ENCODE measurements around the gene TBX15.
"Not testable (repeated sequence)": the region's sequence is repeated elsewhere in the genome, so short reads cannot be mapped to it uniquely, and the experiment has no call there.

TBX15 gene

DNA sequence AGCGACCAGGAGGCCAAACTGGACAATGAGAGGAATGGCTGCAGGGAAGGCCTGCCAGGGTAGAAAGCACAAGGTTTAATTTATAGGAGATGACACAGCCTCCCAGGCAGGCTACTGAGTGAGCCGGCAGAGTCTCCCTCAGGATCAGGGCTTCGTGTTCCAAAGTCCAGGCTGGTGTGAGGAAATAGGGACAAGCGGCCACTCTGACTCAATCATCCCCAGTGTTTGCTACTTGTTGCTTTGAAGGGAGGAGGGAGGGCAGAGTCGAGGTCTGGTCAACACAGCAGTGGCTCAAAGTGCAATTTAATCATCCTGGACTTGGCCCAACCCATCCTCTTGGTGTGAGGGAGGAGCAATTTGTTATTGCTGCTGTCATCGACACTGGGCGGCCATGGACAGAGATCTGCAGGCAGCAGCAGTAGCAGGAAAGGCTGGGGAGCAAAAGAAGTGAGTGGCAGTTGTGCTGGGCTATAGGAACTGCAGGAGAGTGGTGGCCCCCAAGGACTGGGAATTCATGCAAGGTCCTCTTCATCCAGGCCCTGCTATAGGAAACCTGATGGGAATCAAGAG lies 27.5 kb downstream of the TBX15 start:
- DNase-seq (ENCODE audit: insufficient read length, low spot score) (no peak), FAIRE-seq (no peak)

DNA sequence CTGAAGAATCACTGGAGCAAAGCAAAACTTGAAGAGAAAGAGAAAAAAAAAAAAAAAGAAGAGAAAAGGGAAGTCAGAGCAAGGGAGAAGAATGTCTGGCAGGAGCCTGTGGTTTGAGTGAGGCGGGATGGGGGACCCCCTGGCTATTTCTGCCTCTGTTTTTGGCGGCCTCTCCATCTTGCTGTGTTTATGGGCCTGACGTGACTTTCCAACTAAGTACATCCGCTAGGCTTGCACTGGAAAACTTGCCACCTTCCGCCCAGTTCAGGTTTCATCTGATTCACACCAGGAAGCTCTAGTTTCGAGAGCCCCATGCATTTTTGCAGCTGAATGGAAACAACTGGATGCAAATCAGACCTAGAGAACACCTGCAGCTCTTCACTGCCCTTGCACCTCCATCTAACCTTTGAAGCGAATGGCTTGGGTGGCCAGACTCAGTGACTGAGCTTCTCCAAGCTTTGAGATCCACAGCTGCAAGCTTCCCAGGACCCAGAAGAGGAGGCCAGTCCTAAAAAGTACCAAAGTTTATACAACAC lies 28.0 kb downstream of the TBX15 start:
- FAIRE-seq = no peak
- no peak for DNase-seq (ENCODE audit: insufficient read length, low spot score)

DNA sequence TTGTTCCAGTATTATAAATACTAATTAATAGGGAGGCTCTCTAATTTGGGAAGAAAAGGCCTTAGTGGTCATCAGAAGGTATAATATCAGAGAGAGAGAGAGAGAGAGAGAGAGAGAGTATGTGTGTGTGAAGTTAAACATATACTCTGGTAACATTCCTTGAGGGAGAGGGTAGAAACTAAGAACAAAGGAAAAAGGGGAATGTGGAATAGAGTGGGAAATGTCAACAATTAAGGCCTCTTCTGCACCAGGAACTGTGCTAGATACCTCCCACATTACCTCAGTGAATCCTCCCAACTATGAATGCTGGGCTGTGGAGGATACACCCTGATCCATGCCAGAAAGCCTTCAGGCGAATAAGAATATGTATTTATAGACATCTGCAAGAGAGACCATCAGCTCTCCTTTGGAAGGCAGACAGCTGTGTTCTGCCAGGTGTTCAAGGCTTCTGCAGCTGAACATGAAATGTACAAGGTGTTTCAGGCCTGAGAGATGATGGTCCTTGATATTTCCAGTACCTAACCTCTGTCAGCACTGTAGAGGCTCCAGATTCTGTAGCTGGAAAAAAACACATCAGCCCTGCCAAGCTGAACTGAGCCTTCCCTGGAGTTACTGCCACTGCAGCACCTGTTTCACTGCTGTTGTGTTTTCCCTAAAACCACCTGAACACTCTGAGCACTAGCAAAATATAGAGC lies 29.1 kb downstream of the TBX15 start:
- no peak for FAIRE-seq
- no peak for DNase-seq (ENCODE audit: insufficient read length, low spot score)

DNA sequence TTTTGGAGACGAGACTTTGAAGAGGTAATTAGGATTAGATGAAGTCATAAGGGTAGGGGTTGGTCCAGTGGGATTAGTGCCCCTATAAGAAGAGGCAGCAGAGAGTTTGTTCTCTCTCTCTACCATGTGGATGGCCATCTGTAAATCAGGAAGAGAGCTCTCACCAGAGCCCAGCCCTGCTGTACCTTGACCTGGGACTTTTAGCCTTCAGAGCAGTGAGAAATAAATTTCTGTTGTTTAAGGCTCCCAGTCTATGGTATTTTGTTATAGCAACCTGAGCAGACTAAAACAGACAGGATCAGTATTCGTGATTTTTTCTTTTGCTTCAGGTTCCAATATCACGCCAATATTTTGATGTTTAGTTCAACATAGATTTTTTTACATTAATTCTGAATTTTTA lies 30.0 kb downstream of the TBX15 start:
- DNase-seq (ENCODE audit: insufficient read length, low spot score) (no peak), FAIRE-seq (no peak)

DNA sequence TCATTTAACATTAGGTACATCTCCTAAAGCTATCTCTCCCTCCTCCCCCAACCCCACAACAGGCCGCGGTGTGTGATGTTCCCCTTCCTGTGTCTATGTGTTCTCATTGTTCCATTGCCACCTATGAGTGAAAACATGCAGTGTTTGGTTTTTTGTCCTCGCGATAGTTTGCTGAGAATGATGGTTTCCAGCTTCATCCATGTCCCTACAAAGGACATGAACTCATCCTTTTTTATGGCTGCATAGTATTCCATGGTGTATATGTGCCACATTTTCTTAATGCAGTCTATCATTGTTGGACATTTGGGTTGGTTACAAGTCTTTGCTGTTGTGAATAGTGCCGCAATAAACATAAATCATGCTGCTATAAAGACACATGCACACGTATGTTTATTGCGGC lies 30.6 kb downstream of the TBX15 start:
- not testable (repeated sequence) for DNase-seq (ENCODE audit: insufficient read length, low spot score); FAIRE-seq

DNA sequence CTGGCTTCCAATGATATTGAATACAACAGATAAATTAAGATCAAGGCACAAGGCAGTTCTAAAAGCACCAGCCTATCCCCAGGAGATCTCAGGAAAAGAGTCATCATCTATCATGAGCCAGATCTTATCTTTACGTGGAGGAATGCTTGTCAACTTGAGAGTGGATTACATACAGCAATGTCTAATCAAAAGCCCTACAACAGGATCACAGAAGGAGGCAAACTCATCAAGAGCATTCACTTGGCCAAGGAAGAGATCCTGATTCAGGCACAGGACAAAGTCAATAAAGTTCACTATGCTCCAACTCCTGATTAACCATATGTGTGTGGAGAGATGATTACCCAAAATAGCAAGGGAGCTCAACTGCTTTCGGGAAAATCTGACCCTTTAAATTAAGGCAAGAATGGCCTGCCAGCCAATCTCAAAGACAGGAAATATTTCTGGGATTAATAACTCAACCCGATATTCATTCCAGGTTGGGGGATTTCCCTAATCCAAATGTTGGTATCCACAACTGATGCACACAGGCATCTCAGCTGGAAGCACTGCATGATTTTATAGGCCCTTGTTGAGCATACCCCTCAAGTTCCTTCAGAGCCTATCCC lies 33.7 kb downstream of the TBX15 start:
- FAIRE-seq = no peak
- no peak for DNase-seq (ENCODE audit: insufficient read length, low spot score)

DNA sequence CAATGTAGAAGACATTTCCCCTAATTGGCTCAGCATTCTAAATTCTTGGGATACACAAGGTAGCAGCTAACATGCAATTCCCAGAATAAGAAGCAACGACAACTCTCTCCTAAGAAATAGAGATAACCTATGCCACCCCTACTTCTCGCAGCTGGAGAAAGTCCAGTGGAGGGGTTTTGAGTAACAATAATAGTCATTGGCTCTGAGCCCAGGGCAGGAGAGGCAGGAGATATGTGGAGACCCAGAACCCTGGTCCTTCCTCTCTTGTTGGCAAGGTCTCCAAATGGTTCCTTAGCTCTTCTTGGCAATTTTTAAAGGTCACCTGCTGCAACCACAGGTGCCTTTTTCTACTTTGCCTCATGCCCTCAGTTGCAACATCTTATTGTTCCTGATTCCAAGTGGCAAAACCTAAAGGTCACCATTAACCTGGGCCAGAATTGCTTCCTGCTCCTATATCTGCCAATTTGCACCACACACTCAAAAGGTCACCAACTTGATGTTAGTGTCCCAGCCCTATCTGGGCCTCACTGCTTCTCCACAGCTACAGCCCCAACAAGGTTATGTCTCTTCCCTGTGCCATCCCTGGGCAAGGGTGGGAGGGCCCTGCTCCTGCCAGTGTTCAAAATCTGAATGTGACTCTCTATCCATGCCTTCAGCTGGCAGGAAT lies 36.7 kb downstream of the TBX15 start:
- DNase-seq (ENCODE audit: insufficient read length, low spot score) (no peak), FAIRE-seq (no peak)

DNA sequence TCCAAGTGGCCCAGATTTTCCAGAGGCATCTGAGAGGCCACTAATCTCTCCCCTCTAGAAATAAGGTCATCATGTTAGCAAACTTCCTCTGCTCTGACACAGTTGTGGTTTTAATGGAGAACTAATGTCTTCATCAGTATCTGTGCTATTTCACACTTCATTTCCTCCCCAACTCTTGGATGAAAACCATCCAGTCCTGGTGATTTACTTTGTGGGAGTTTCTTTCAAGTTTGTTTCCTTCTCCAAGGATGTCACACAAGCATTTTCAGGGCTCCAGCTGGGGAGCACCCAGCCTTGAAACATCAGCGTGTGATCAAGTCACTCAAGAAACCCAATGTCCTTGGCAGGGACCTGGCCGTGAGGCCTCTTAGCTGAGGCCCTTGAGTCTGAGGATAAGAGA lies 38.8 kb downstream of the TBX15 start:
- FAIRE-seq = no peak
- no peak for DNase-seq (ENCODE audit: insufficient read length, low spot score)

DNA sequence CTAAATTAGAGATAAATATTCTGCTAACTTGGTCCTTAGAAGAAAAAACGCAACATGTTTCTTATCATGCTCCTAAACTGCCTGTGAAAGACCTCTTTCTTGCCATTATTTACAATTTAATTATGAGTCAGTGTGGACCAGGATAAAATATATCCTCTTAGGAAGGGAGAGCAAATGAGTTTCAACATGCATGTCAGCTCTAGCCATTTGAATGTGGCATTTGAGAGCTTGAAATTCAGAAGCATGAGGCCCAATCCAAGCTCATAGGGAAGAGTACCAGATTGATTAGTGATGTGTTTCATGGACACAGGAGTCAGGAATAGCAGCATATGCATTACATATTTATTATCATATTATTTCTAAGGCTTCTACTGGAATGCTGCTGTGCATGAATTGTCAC lies 39.3 kb downstream of the TBX15 start:
- no peak for DNase-seq (ENCODE audit: insufficient read length, low spot score)
- FAIRE-seq = no peak

DNA sequence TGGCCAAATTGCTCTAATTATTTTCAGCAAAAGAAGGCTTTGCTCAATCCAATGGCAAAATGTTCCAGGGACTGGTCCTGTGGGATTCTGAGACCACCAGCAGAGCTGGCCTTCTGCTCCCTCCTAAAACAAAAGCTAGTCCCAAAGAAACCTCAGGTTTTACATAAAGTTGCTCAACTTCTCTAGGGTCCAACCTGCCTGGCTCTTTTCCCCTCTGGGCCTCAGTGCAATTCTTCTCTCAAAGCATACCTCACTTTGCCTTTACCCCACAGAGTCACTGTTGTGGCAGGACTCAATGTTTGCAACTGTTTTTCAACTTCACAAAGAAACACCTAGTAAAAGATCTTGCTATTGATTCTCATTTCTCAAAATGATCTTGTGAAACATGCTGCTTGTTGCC lies 39.8 kb downstream of the TBX15 start:
- no peak for FAIRE-seq
- DNase-seq (ENCODE audit: insufficient read length, low spot score) = no peak

DNA sequence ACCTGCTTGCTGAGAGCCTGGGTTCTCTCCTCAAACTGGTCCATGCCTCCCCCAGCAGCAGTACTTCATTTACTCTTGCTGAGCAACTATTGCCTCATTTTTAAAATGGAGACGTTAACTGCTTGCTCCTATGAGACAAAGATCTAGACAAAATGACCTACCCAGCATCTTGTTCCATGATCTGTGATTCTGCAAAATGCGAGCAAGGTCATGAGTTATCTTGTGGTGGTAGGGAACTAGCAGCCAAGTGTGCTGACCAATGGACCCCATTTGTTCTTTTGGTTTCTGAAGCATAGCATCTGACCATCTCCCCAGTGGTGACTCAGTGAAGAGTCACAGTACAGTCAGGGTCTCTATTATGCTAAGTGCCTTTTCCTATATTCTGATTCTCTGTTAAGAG lies 40.4 kb downstream of the TBX15 start:
- DNase-seq (ENCODE audit: insufficient read length, low spot score) (no peak), FAIRE-seq (no peak)

DNA sequence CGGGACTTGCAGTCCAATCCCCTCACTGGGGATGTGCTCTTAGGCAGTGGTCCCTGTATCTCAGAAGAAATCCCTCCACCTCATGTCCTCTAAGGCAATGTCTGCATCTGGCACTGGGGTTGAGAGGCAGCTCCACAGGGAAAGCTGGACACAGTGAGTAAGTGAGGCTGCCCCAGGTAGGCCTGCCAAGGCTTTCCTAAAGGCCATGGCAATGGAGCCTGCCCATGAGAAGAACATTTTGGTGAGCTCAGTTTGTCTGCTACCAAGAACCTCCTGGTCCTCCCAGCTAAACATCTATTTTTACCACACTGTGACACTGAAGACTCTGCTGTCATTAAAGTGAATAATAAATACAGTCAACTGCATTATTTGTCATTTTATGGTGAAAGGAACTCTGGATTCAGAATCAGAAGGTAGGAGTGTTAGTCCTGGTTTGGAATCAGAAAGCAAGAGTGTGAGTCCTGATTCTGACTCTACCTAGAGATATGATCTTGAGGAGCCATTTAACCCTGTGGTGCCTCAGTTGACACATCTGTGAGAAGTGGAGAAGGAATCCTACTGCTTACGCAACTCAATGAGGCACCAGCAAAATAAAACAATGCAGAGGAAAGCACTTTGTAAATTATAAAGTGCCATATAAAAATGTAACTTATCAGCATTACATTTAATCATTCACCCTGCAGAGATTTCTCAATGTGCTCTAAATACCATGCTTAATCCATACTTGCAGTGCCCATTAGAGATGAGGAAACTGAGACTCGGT lies 41.0 kb downstream of the TBX15 start:
- FAIRE-seq (no peak), DNase-seq (ENCODE audit: insufficient read length, low spot score) (no peak)

DNA sequence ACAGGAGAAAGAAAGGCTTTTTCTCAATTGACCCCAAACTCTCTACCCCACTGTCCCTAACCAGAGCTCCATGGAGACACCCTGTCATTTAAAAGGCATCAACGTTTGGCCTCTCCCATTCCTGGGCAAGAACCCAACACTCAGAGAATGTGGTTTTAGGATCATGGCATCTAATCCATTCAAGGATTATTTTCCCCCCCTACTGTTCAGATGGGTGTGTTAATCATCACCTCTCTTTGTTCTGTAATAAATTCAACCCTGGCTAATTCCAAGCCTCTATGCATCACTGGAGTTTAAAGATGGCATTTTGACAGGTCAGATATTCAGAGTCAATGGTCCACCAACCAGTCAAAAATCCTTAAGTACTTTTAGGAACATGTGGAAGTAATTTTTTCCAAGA lies 42.7 kb downstream of the TBX15 start:
- FAIRE-seq (no peak), DNase-seq (ENCODE audit: insufficient read length, low spot score) (no peak)

DNA sequence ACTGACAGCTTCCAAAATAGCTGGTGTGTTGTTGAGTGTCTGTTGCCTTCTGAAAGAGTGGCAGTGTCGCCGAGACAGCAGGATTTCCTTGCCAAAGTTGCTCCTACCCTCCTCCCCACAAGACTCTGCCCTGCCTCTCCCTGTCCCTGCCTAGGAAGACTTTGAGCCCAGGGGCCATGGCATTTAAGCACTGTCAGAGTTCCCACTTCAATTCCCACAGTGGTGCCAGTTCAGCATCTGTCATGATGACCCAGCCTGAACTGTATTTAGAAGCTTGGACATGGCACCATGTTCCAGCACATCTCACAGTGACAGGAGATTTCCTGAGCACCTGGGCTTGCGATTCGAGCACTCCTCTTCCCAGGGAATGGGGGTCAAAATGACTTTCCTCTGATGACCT lies 43.6 kb downstream of the TBX15 start:
- no peak for DNase-seq (ENCODE audit: insufficient read length, low spot score)
- FAIRE-seq = no peak

DNA sequence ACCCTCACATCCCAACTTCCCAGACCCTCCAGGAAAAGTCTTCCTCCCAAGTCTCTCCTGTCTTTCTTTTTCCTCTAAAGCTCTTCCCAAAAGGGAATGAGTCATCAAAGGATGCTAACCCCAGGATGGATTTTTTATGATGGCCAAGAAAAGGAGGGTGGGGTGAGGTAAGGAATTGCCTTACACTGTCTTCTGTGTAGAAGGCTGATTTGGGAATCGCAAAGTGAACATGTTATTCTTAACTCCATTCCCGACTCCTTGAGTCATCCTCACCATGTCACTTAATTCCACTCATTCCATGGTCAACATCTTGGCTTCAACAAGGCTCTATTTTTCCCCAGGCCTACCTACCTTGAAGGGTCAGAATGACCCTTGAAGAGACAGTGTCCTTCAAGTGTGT lies 44.0 kb downstream of the TBX15 start:
- no peak for DNase-seq (ENCODE audit: insufficient read length, low spot score)

DNA sequence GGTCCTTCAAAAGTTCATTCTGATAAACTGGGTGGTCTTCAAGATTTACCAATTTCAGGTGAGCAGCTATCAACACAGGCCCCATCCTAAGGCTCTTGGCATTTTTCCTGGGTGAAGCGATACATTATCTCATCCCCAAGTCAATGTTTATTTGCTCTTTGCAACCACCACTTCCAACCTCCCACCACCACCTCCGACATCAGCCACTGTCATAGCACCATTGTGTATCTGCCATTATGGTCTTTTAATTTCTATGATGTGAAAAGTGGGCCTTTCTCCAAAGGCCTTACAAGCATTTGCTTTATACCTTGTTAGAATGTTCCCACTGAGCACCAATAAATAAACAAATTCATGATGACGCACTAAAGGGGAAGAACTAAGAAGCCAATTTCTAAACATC lies 47.2 kb downstream of the TBX15 start:
- DNase-seq (ENCODE audit: insufficient read length, low spot score) (no peak), FAIRE-seq (no peak)

More for the DNA sequence above, 44.0 kb downstream of the TBX15 start:
- no peak for FAIRE-seq

DNA sequence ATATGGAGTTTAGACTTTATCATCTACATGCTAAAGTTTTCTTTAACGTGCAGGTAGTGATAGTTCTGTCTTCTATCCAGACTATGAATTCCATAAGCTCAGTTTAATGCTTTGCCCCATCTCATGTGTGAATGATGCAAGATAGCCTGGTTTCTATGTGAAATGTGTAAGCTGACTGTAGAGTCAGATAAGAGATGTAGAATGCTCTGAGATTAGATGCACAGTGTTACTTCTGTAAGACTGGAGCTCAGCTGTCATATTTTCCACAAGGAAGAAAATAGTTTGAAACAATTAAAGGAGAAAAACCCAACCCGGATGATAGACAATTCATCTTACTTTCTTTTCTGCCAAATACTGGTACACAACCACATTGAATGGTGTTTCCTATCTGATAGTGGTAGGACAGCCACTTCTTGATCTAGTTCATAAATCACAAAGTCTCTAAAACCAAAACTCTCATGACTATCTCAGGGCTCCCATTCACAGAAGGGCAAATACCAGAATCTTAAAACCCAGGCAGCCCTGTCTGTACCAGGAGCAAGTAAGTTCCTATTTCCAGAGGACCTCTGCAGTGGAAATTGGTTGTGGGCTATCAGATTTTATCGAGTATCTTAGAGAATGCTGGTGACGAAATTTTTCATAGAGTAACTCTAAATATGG lies 50.6 kb downstream of the TBX15 start:
- FAIRE-seq = no peak

DNA sequence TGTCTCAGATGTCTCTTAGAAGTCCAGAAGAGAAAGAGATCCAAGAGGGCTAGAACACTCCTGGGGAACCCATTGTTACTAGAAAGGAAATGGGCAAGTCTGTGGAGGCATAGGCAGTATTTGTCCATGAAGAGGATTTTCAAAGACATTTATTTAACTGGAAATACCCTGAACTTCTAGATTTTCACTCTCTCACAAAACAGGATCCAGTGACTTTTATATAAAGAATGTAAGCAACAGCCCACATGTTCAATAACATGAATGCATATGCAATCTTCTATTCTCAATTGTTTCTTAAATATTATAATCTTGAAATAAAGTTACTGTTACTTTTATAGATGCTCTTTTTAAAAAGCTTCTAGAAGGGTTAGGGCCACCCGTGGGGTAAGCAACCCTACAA lies 53.4 kb downstream of the TBX15 start:
- DNase-seq (ENCODE audit: insufficient read length, low spot score) = no peak
- no peak for FAIRE-seq

More for the DNA sequence above, 50.6 kb downstream of the TBX15 start:
- no peak for DNase-seq (ENCODE audit: insufficient read length, low spot score)

DNA sequence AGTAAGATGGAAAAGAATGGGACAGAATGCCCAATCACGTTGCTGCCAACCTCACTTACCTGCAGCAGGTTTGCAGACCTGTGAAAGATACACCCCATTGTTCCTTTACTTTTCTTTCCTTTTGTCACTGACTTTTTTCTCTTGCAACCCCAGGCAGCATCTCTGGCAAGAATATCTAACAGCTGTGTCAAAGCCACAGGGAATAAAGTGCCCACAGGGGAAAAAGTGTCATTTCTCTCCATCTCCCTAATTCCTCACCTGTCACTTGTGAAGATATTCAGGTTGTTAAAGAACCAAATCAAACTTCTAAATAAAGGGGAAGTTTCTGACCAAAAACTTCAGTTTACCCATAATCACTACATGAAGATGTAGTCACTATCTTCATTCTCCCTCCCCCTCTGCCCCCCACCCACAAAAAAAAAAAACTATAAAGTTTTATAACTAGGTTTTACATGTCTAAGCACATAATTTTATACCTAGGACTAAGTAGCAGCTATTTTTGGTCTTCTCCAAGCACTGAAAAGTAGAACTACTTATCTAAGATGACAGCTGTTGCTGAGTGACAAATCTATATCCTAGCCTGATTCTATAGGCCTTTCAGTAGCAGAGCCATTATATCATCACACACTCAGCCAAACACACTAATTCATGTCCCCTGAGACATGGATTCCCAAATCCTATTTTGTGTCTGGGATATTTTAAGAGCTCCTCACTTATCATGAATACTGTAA lies 54.9 kb downstream of the TBX15 start:
- no peak for DNase-seq (ENCODE audit: insufficient read length, low spot score)
- FAIRE-seq = no peak

DNA sequence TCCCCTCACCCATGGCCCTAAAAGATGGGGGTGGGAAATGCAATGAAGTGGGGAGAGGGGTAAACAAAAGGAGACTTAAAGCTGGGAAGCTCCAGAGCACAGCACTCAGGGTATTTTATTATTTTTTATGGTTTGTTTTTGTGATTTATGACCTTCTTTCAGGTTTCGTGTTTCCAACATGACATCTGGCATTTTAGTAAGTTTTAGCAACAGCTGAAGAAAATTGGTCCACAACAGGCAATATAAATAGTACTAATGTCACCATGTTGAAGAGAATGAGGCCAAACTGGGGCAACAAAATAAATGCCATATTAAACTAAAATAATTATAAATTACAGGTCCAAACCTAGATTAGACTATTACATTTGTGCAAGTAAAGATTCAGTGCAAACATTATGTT lies 56.3 kb downstream of the TBX15 start:
- DNase-seq (ENCODE audit: insufficient read length, low spot score) (no peak), FAIRE-seq (no peak)

Data from HTR-8/SVneo (cell line).